Endothelial cell of umbilical vein (primary cell): ENCODE results near the gene PERM1. TPM values are rescaled to one million over a fixed set of nuclear protein-coding genes. Genes with fewer than 3 reads are reported as not detected.

Source experiments
- BruUV-seq: library from RNA; stranded (reverse); fragments of 400-500 nt; replicated peaks from 2 replicates; lab custom pipeline; 2021; lab: Mats Ljungman, UMichigan
- CTCF ChIA-PET: fragments of 300-600, 350-600 bp; sonication (Branson Sonifier 250); formaldehyde crosslinking; loops from one replicate; lab custom pipeline; 2021; ENCODE audit warnings: antibody characterized with exemption, inconsistent platforms; lab: Charles Lee
- POLR2A ChIA-PET: fragments of 300-600, 350-600 bp; sonication (Branson Sonifier 250); formaldehyde crosslinking; loops from one replicate; lab custom pipeline; 2021; ENCODE audit warnings: antibody characterized with exemption, inconsistent platforms; lab: Charles Lee
- DNase-seq: peaks from one replicate; pipeline ENCODE4 v3.0.0-alpha.2; 2011; ENCODE audit warnings: low read depth, low spot score
- FAIRE-seq: peaks from 2 replicates; lab custom pipeline; 2011; peaks lifted over from hg19 to GRCh38; lab: Jason Lieb, UNC
- H2AFZ ChIP-seq: 2 replicates; pipeline ENCODE4 v1.6.0; 2012; ENCODE audit warnings: low read depth, low read length, control low read depth, inconsistent platforms
- H3K27ac ChIP-seq: 2 replicates; pipeline ENCODE4 v1.5.1; 2011; ENCODE audit warnings: low read depth, mild to moderate bottlenecking, control low read depth, low read length, moderate library complexity; ENCODE audit not compliant: insufficient read depth
- H3K27me3 ChIP-seq, 2 experiments: 2 replicates each; pipeline versions ENCODE4 v1.6.0 to v1.6.1; 2011; ENCODE audit warnings: low read length in 2 of 2, mixed read lengths in 1 of 2; ENCODE audit not compliant: control insufficient read depth in 2 of 2, insufficient read depth in 2 of 2
- H3K36me3 ChIP-seq, 2 experiments: 2 replicates in 1 of 2; 3 replicates in 1 of 2; pipeline ENCODE4 v1.5.1; 2011; ENCODE audit warnings: low read length in 2 of 2, mild to moderate bottlenecking in 1 of 2, moderate library complexity in 1 of 2; ENCODE audit not compliant: control insufficient read depth in 2 of 2, insufficient read depth in 2 of 2; ENCODE audit errors: extremely low read depth in 1 of 2
- H3K4me1 ChIP-seq: 3 replicates; pipeline ENCODE4 v1.5.1; 2011; ENCODE audit warnings: mild to moderate bottlenecking, low read length; ENCODE audit not compliant: control insufficient read depth, insufficient read depth; ENCODE audit errors: extremely low read depth
- H3K4me2 ChIP-seq: 2 replicates; pipeline ENCODE4 v1.6.1; 2011; ENCODE audit warnings: low read length, control low read depth, mixed read lengths; ENCODE audit not compliant: insufficient read depth
- H3K4me3 ChIP-seq, 3 experiments: fragments of 200-600 bp in 1 of 3; sonication (generic), shearing (Covaris generic) in 1 of 3; replicated peaks in 1 of 3; 2 replicates each; pipeline ENCODE4 v1.5.1; 2011 to 2016; ENCODE audit warnings: control low read depth in 3 of 3, low read length in 3 of 3, mild to moderate bottlenecking in 2 of 3, inconsistent platforms in 1 of 3, low read depth in 1 of 3, moderate library complexity in 1 of 3; ENCODE audit not compliant: insufficient read depth in 1 of 3
- H3K79me2 ChIP-seq: 2 replicates; pipeline ENCODE4 v1.6.0; 2012; ENCODE audit warnings: low read length, inconsistent platforms; ENCODE audit not compliant: control insufficient read depth, insufficient read depth
- H3K9ac ChIP-seq: replicated peaks from 2 replicates; pipeline ENCODE3; 2011; ENCODE audit warnings: low read length, control low read depth; ENCODE audit not compliant: insufficient read depth; ENCODE audit errors: extremely low read depth
- H3K9me1 ChIP-seq: replicated peaks from 3 replicates; pipeline ENCODE4 v1.6.0; 2011; ENCODE audit warnings: mild to moderate bottlenecking, low read length; ENCODE audit not compliant: control insufficient read depth, insufficient read depth; ENCODE audit errors: extremely low read depth
- H3K9me3 ChIP-seq: replicated peaks from 2 replicates; pipeline ENCODE4 v1.5.1; 2012; ENCODE audit warnings: low read length, inconsistent platforms; ENCODE audit not compliant: control insufficient read depth, insufficient read depth
- H4K20me1 ChIP-seq: replicated peaks from 2 replicates; pipeline ENCODE3; 2011; ENCODE audit warnings: mild to moderate bottlenecking, low read length; ENCODE audit not compliant: control insufficient read depth, insufficient read depth; ENCODE audit errors: extremely low read depth
- EZH2 ChIP-seq: IDR thresholded peaks from 2 replicates; pipeline ENCODE4 v1.6.1; 2012; ENCODE audit warnings: borderline replicate concordance, low read depth, mild to moderate bottlenecking, moderate library complexity, low read length, inconsistent platforms; ENCODE audit not compliant: severe bottlenecking
- FOS ChIP-seq: IDR thresholded peaks from 2 replicates; pipeline ENCODE4 v1.6.1; 2011; ENCODE audit warnings: mild to moderate bottlenecking, low read length, moderate library complexity, borderline replicate concordance; ENCODE audit not compliant: insufficient read depth
- GATA2 ChIP-seq: IDR thresholded peaks from 2 replicates; pipeline ENCODE4 v1.7.0; 2011; ENCODE audit warnings: low read depth, mild to moderate bottlenecking, moderate library complexity, mixed read lengths, low read length; ENCODE audit not compliant: insufficient read length, insufficient read depth
- JUN ChIP-seq: IDR thresholded peaks from 2 replicates; pipeline ENCODE4 v1.6.1; 2011; ENCODE audit warnings: borderline replicate concordance, low read depth; ENCODE audit not compliant: insufficient read length, insufficient read depth
- MYC ChIP-seq: IDR thresholded peaks from one replicate; pipeline ENCODE4 v1.6.1; 2011; ENCODE audit warnings: mild to moderate bottlenecking, low read depth, low read length
- POLR2A ChIP-seq: IDR thresholded peaks from 2 replicates; pipeline ENCODE4 v1.6.1; 2012; ENCODE audit warnings: low read depth, mild to moderate bottlenecking, control low read depth, low read length
- POLR2AphosphoS5 ChIP-seq: IDR thresholded peaks from 2 replicates; pipeline ENCODE4 v1.6.1; 2012; ENCODE audit warnings: low read depth, mild to moderate bottlenecking, control low read depth, low read length, moderate library complexity; ENCODE audit not compliant: insufficient read depth
- dilution Hi-C: fragments of 300-500 bp; cut with MboI; formaldehyde crosslinking; loops from one replicate; pipeline ENCODE4 v1.15.0; 2019; ENCODE audit warnings: low sequenced_read_pairs; ENCODE audit not compliant: extremely low pct_ligation_motif_present
- intact Hi-C: fragments of 100-400 bp; cut with micrococcal nuclease; formaldehyde crosslinking; loops from one replicate; pipeline ENCODE4 v1.10.0; 2022
- polyA plus RNA-seq, 4 experiments: library from polyadenylated mRNA; depleted of rRNA in 3 of 4; stranded (reverse) in 3 of 4; unstranded in 1 of 4; fragments of >200 nt; gene quantifications; 2 replicates each; pipeline versions ENCODE4 v1.2.1 to v1.2.3, GENCODE V29; 2011 to 2012; ENCODE audit warnings: missing spikeins in 1 of 4
- total RNA-seq: library from RNA; stranded (reverse); gene quantifications from 2 replicates; pipeline ENCODE4 v1.2.3, GENCODE V29; 2021
- TF ChIP-seq, protein P1 (sequence below): IDR thresholded peaks from 2 replicates; pipeline ENCODE4 v1.6.1; 2011; ENCODE audit not compliant: insufficient read depth, insufficient read length
- TF ChIP-seq, protein P2 (sequence below), 2 donors: IDR thresholded peaks; 1 replicate in 1 of 2; 2 replicates in 1 of 2; pipeline ENCODE4 v1.5.1; 2011; ENCODE audit warnings: low read length in 2 of 2, mild to moderate bottlenecking in 2 of 2, moderate library complexity in 2 of 2, control low read depth in 1 of 2, inconsistent platforms in 1 of 2, low read depth in 1 of 2; ENCODE audit not compliant: insufficient read depth in 1 of 2; ENCODE audit errors: extremely low read depth in 1 of 2

Gene PERM1
- total and polyA plus RNA-seq, 2 donors (not counting 3 experiments of a cell fraction or from before 2014, with no cell fraction given), result not detected

DNA sequence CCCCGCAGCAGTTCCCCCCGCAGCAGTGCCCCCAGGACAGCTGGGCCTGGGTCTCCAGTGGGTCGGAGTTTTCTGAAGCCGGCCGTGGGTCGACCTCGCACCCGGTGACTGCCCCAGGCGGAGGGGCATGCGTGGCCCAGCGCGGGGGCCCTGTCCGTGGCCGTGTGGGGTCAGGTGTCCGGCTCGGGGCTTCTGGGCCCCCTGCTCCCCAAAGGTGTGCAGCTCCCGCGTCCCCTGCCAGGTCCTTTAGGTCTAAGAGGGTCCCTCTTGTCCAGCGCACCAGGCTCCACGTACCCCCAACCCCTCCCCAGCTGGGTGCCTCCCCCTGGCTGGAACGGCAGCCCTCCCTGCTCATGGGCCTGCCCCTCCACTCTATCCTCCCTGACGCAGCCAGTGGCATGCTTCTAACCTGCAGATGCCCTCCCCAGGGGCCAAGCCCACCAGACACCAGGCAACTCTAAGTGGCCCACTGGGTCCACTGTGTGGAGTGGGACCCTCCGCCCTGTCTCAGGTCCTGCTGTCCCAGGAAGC, 23.9 kb upstream of the PERM1 start:
- Histone ChIP-seq H3K4me3 (no peak overlapping the region), H3K4me2 (no peak overlapping the region), H3K36me3 (no peaks in the 10 kb centered on the region), H3K27me3 (no peaks in the 10 kb centered on the region), H2AFZ (no peak overlapping the region), H3K9me1 (no peaks in the 10 kb centered on the region), H3K27ac (no peak overlapping the region), H3K9me3 (no peaks in the 10 kb centered on the region), H3K9ac (no peak overlapping the region), H3K4me1 (peaks cover 14% of the 10 kb centered on the region), H3K79me2 (no peaks in the 10 kb centered on the region), H4K20me1 (no peaks in the 10 kb centered on the region)
- no TSS peak for BruUV-seq
- no peak for TF ChIP-seq GATA2
- TF ChIP-seq MYC, result no peak
- TF ChIP-seq POLR2A, result no peak
- TF ChIP-seq FOS, result no peak
- TF ChIP-seq, protein P1, sequence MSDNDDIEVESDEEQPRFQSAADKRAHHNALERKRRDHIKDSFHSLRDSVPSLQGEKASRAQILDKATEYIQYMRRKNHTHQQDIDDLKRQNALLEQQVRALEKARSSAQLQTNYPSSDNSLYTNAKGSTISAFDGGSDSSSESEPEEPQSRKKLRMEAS, result no peak
- no peak for TF ChIP-seq EZH2
- no peak for TF ChIP-seq POLR2AphosphoS5
- TF ChIP-seq, protein P2, sequence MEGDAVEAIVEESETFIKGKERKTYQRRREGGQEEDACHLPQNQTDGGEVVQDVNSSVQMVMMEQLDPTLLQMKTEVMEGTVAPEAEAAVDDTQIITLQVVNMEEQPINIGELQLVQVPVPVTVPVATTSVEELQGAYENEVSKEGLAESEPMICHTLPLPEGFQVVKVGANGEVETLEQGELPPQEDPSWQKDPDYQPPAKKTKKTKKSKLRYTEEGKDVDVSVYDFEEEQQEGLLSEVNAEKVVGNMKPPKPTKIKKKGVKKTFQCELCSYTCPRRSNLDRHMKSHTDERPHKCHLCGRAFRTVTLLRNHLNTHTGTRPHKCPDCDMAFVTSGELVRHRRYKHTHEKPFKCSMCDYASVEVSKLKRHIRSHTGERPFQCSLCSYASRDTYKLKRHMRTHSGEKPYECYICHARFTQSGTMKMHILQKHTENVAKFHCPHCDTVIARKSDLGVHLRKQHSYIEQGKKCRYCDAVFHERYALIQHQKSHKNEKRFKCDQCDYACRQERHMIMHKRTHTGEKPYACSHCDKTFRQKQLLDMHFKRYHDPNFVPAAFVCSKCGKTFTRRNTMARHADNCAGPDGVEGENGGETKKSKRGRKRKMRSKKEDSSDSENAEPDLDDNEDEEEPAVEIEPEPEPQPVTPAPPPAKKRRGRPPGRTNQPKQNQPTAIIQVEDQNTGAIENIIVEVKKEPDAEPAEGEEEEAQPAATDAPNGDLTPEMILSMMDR (IDR thresholded peaks at IDR 0.05; ENCODE audit: extremely low read depth in 1 of 2, insufficient read depth in 1 of 2, low read depth in 1 of 2, low read length in 2 of 2), result no peak
- TF ChIP-seq JUN, result no peak
- no peak for FAIRE-seq
- ChIA-PET POLR2A (no interaction called here), CTCF (interaction anchor here (1.2 to 5.7 kb wide), 2 partner anchors 8 to 286 kb away, joined by 4 to 41 read pairs; partner anchors contain the start of gene ISG15)
- dilution Hi-C loops, result no loop called here
- DNase-seq, result no peak
- intact Hi-C loops, result no loop called here
